ENCODE measurements around the gene AP2B1. TPM values are rescaled to one million over a fixed set of nuclear protein-coding genes. Genes with fewer than 3 reads are reported as not detected.

Gene AP2B1
- total RNA-seq = 100 to 1,000 TPM; 157 to 161 TPM

GRCh38 chr17:35587074-35587961 is at the start of gene AP2B1:
AP2B1 (plus strand) TSS chr17:35587322; CDS start chr17:35594031, 6,709 bp downstream.
- Mint-ChIP-seq H3K4me3 (peak within 1 kb of the TSS; percentile 99), H3K27ac (peak within 1 kb of the TSS; percentile 99), H3K27me3 (no peaks in the 10 kb centered on the region), H3K36me3 (ENCODE audit: low read depth) (peaks cover 9% of the 10 kb centered on the region), H3K9me3 (no peaks in the 10 kb centered on the region), H3K4me1 (ENCODE audit: low read depth) (peaks cover 22% of the 10 kb centered on the region)
- peak; percentile 96 for DNase-seq
- CTCF ChIA-PET = interaction anchor here (1.0 to 1.9 kb wide), 5 partner anchors 9 to 177 kb away, joined by 4 to 6 read pairs (median 5); partner anchors contain the start of gene PEX12
- POLR2A ChIA-PET = interaction anchor here (0.8 to 1.8 kb wide), 9 partner anchors 8 to 100 kb away, joined by 3 to 15 read pairs (median 4); partner anchors contain the start of gene PEX12
- TF ChIP-seq CTCF (IDR thresholded peaks at IDR 0.05) = no peak
- intact Hi-C loops (cut with micrococcal nuclease) = loop anchor here (5.0 kb wide), 1 partner anchor 50 kb away; the partner anchor contains the start of gene SLFN12L
- peak; percentile 95 for ATAC-seq

GRCh38 chr17:35537601-35538141 is 49.5 kb upstream of the AP2B1 start, which contains the start of gene SLFN12L:
SLFN12L (minus strand) TSS chr17:35537678; CDS start chr17:35522364, 15,314 bp downstream.
- TF ChIP-seq CTCF (IDR thresholded peaks at IDR 0.05) = no peak
- ChIA-PET CTCF (interaction anchor here (0.7 to 7.6 kb wide), 23 partner anchors 17 to 367 kb away, joined by 3 to 77 read pairs (median 4); partner anchors contain the start of genes PEX12, SLFN11, SLFN13 and SLFN5), POLR2A (interaction anchor here (0.6 to 6.7 kb wide), 29 partner anchors 9 to 394 kb away, joined by 3 to 66 read pairs (median 3); partner anchors contain the start of genes SLFN11 and SLFN5)
- DNase-seq (peak; percentile 60), ATAC-seq (peak; percentile 54)
- Mint-ChIP-seq H3K36me3 (ENCODE audit: low read depth) (peaks cover 30% of the 10 kb centered on the region), H3K4me1 (ENCODE audit: low read depth) (peaks cover 37% of the 10 kb centered on the region), H3K9me3 (no peaks in the 10 kb centered on the region), H3K27ac (peak within 1 kb of the TSS; percentile 97), H3K4me3 (peak within 1 kb of the TSS; percentile 76), H3K27me3 (no peaks in the 10 kb centered on the region)
- intact Hi-C loops (cut with micrococcal nuclease) = loop anchor here (2.0 to 10.0 kb wide), 5 partner anchors 50 to 367 kb away; partner anchors contain the start of genes AP2B1 and SLFN5

- Mint-ChIP-seq H3K4me3 (peak overlapping the region; percentile 87), H3K27me3 (no peaks in the 10 kb centered on the region), H3K4me1 (ENCODE audit: low read depth) (peaks cover 44% of the 10 kb centered on the region), H3K9me3 (no peaks in the 10 kb centered on the region), H3K27ac (peak overlapping the region; percentile 97), H3K36me3 (ENCODE audit: low read depth) (peaks cover 21% of the 10 kb centered on the region)
- intact Hi-C loops (cut with micrococcal nuclease) = loop anchor here (2.0 to 10.0 kb wide), 3 partner anchors 48 to 369 kb away; partner anchors contain the start of gene AP2B1
- POLR2A ChIA-PET = interaction anchor here (0.6 to 6.7 kb wide), 10 partner anchors 10 to 374 kb away, joined by 3 to 66 read pairs (median 4); partner anchors contain the start of genes PEX12 and SLFN11
- CTCF ChIA-PET = interaction anchor here (0.7 to 7.6 kb wide), 31 partner anchors 10 to 398 kb away, joined by 3 to 77 read pairs (median 4); partner anchors contain the start of genes AP2B1, NLE1, PEX12 and SLFN5
- no peak for TF ChIP-seq CTCF (IDR thresholded peaks at IDR 0.05)
- DNase-seq (no peak), ATAC-seq (no peak)
These were observed 47.5 kb upstream of the AP2B1 start for GRCh38 chr17:35539659-35540026.

GRCh38 chr17:35540589-35541404 is 46.3 kb upstream of the AP2B1 start:
- ATAC-seq (peak; percentile 28), DNase-seq (peak; percentile 71)
- Mint-ChIP-seq H3K9me3 (no peaks in the 10 kb centered on the region), H3K4me1 (ENCODE audit: low read depth) (peaks cover 49% of the 10 kb centered on the region), H3K27me3 (no peaks in the 10 kb centered on the region), H3K4me3 (peak overlapping the region; percentile 87), H3K36me3 (ENCODE audit: low read depth) (peaks cover 13% of the 10 kb centered on the region), H3K27ac (peak overlapping the region; percentile 97)
- CTCF ChIA-PET = interaction anchor here (1.0 to 7.6 kb wide), 6 partner anchors 20 to 373 kb away, joined by 3 to 77 read pairs (median 4); no protein-coding TSS in a partner anchor
- no peak for TF ChIP-seq CTCF (IDR thresholded peaks at IDR 0.05)
- intact Hi-C loops (cut with micrococcal nuclease) = no loop called here
- POLR2A ChIA-PET = interaction anchor here (0.7 to 2.5 kb wide), 3 partner anchors 11 to 168 kb away, joined by 3 to 7 read pairs (median 3); partner anchors contain the start of gene SLFN11
